Measurements from ENCODE around the gene RIOK1.
"Not testable (repeated sequence)": the region's sequence is repeated elsewhere in the genome, so short reads cannot be mapped to it uniquely, and the experiment has no call there.

RIOK1 gene

GRCh38 chr6:7446619-7447325, 57.2 kb downstream of the RIOK1 start:
- no peak for TF ChIP-seq POLR2A (IDR thresholded peaks at IDR 0.05; ENCODE audit: low read depth, low read length)
- no peak for TF ChIP-seq POLR2AphosphoS5 (IDR thresholded peaks at IDR 0.05; ENCODE audit: low read depth, low read length)
- no peak for TF ChIP-seq TAF1 (IDR thresholded peaks at IDR 0.05; ENCODE audit: borderline replicate concordance, low read depth, low read length)
- DNase-seq (ENCODE audit: insufficient read length) (no peak), FAIRE-seq (no peak)

- no peak for TF ChIP-seq POLR2AphosphoS5 (IDR thresholded peaks at IDR 0.05; ENCODE audit: low read depth, low read length)
- TF ChIP-seq TAF1 (IDR thresholded peaks at IDR 0.05; ENCODE audit: borderline replicate concordance, low read depth, low read length) = no peak
- no peak for TF ChIP-seq POLR2A (IDR thresholded peaks at IDR 0.05; ENCODE audit: low read depth, low read length)
- no peak for FAIRE-seq
- no peak for DNase-seq (ENCODE audit: insufficient read length)
Observed at GRCh38 chr6:7448232-7448631, 58.6 kb downstream of the RIOK1 start.

GRCh38 chr6:7449018-7449417, 59.4 kb downstream of the RIOK1 start:
- FAIRE-seq (no peak), DNase-seq (ENCODE audit: insufficient read length) (no peak)

GRCh38 chr6:7451326-7451725, 61.7 kb downstream of the RIOK1 start:
- TF ChIP-seq POLR2AphosphoS5 (IDR thresholded peaks at IDR 0.05; ENCODE audit: low read depth, low read length) = no peak
- TF ChIP-seq POLR2A (IDR thresholded peaks at IDR 0.05; ENCODE audit: low read depth, low read length) = no peak
- TF ChIP-seq TAF1 (IDR thresholded peaks at IDR 0.05; ENCODE audit: borderline replicate concordance, low read depth, low read length) = no peak
- FAIRE-seq (no peak), DNase-seq (ENCODE audit: insufficient read length) (no peak)

More at GRCh38 chr6:7449018-7449417, 59.4 kb downstream of the RIOK1 start:
- TF ChIP-seq POLR2A (IDR thresholded peaks at IDR 0.05; ENCODE audit: low read depth, low read length) (no peak), POLR2AphosphoS5 (IDR thresholded peaks at IDR 0.05; ENCODE audit: low read depth, low read length) (no peak), TAF1 (IDR thresholded peaks at IDR 0.05; ENCODE audit: borderline replicate concordance, low read depth, low read length) (no peak)

GRCh38 chr6:7452898-7453297, 63.3 kb downstream of the RIOK1 start:
- TF ChIP-seq POLR2A (IDR thresholded peaks at IDR 0.05; ENCODE audit: low read depth, low read length) = no peak
- no peak for TF ChIP-seq TAF1 (IDR thresholded peaks at IDR 0.05; ENCODE audit: borderline replicate concordance, low read depth, low read length)
- no peak for TF ChIP-seq POLR2AphosphoS5 (IDR thresholded peaks at IDR 0.05; ENCODE audit: low read depth, low read length)
- FAIRE-seq (no peak), DNase-seq (ENCODE audit: insufficient read length) (no peak)

- TF ChIP-seq TAF1 (IDR thresholded peaks at IDR 0.05; ENCODE audit: borderline replicate concordance, low read depth, low read length) = no peak
- no peak for TF ChIP-seq POLR2AphosphoS5 (IDR thresholded peaks at IDR 0.05; ENCODE audit: low read depth, low read length)
- no peak for TF ChIP-seq POLR2A (IDR thresholded peaks at IDR 0.05; ENCODE audit: low read depth, low read length)
- FAIRE-seq = no peak
- no peak for DNase-seq (ENCODE audit: insufficient read length)
Observed at GRCh38 chr6:7454696-7455358, 65.2 kb downstream of the RIOK1 start.

- not testable (repeated sequence) for DNase-seq (ENCODE audit: insufficient read length); FAIRE-seq
Observed at GRCh38 chr6:7456302-7456701, 66.7 kb downstream of the RIOK1 start.

- no peak for TF ChIP-seq TAF1 (IDR thresholded peaks at IDR 0.05; ENCODE audit: borderline replicate concordance, low read depth, low read length)
- DNase-seq (ENCODE audit: insufficient read length) (no peak), FAIRE-seq (no peak)
Observed at GRCh38 chr6:7461416-7461815, 71.8 kb downstream of the RIOK1 start.

GRCh38 chr6:7463785-7464184, 74.2 kb downstream of the RIOK1 start:
- TF ChIP-seq POLR2A (IDR thresholded peaks at IDR 0.05; ENCODE audit: low read depth, low read length) (no peak), POLR2AphosphoS5 (IDR thresholded peaks at IDR 0.05; ENCODE audit: low read depth, low read length) (no peak), TAF1 (IDR thresholded peaks at IDR 0.05; ENCODE audit: borderline replicate concordance, low read depth, low read length) (no peak)
- FAIRE-seq = no peak
- DNase-seq (ENCODE audit: insufficient read length) = no peak

GRCh38 chr6:7467007-7467897, 77.6 kb downstream of the RIOK1 start:
- no peak for FAIRE-seq
- TF ChIP-seq TAF1 (IDR thresholded peaks at IDR 0.05; ENCODE audit: borderline replicate concordance, low read depth, low read length) = no peak
- no peak for TF ChIP-seq POLR2AphosphoS5 (IDR thresholded peaks at IDR 0.05; ENCODE audit: low read depth, low read length)
- TF ChIP-seq POLR2A (IDR thresholded peaks at IDR 0.05; ENCODE audit: low read depth, low read length) = no peak
- no peak for DNase-seq (ENCODE audit: insufficient read length)

Measured in GM12892 (cell line).